Activated B cell treated with CpG ODN at 0.5 μM for 24 hours (primary cell): ENCODE results near the gene C11orf86. TPM values are rescaled to one million over a fixed set of nuclear protein-coding genes. Genes with fewer than 3 reads are reported as not detected.
A peak's percentile ranks its signal among the peaks of the same experiment; 100 is the strongest.

Experiments
- ATAC-seq: fragments of 200-7000 bp; cut with Tn5 transposase; one replicate; pipeline ENCODE4 v1.10.0; 2021; ENCODE audit warnings: low read depth, mild to moderate bottlenecking, moderate library complexity
- CTCF ChIA-PET: fragments of 350-600 bp; sonication (Branson Sonifier 250); formaldehyde crosslinking; loops from one replicate; lab custom pipeline; 2021; ENCODE audit warnings: antibody characterized with exemption; lab: Charles Lee
- POLR2A ChIA-PET: fragments of 350-600 bp; sonication (Branson Sonifier 250); formaldehyde crosslinking; loops from one replicate; lab custom pipeline; 2021; ENCODE audit warnings: antibody characterized with exemption; lab: Charles Lee
- DNase-seq: peaks from one replicate; pipeline ENCODE4 v3.0.0; 2022
- H3K27ac Mint-ChIP-seq: one replicate; pipeline ENCODE4 v1.8.0; 2020; ENCODE audit warnings: mixed read lengths
- H3K27me3 Mint-ChIP-seq: one replicate; pipeline ENCODE4 v1.8.0; 2021; ENCODE audit warnings: mixed read lengths
- H3K36me3 Mint-ChIP-seq: one replicate; pipeline ENCODE4 v1.8.0; 2021; ENCODE audit warnings: low read depth, mixed read lengths
- H3K4me1 Mint-ChIP-seq: one replicate; pipeline ENCODE4 v1.8.0; 2021; ENCODE audit warnings: mixed read lengths
- H3K4me3 Mint-ChIP-seq: one replicate; pipeline ENCODE4 v1.8.0; 2020; ENCODE audit warnings: mild to moderate bottlenecking, mixed read lengths
- H3K9me3 Mint-ChIP-seq: one replicate; pipeline ENCODE4 v1.8.0; 2020; ENCODE audit warnings: mixed read lengths
- intact Hi-C: fragments of 100-400 bp; cut with micrococcal nuclease; formaldehyde crosslinking; loops from one replicate; pipeline ENCODE4 v1.15.1; 2024
- total RNA-seq: library from RNA; stranded (reverse); gene quantifications from 2 replicates; pipeline ENCODE4 v1.2.3, GENCODE V29; 2022
- TF ChIP-seq, protein P1 (sequence below): fragments of 200-600 bp; IDR thresholded peaks from one replicate; pipeline ENCODE4 v1.8.0; 2022; ENCODE audit warnings: antibody characterized with exemption, mild to moderate bottlenecking

The C11orf86 gene
- total RNA-seq, 1 donor from 2014 or later = not detected

DNA sequence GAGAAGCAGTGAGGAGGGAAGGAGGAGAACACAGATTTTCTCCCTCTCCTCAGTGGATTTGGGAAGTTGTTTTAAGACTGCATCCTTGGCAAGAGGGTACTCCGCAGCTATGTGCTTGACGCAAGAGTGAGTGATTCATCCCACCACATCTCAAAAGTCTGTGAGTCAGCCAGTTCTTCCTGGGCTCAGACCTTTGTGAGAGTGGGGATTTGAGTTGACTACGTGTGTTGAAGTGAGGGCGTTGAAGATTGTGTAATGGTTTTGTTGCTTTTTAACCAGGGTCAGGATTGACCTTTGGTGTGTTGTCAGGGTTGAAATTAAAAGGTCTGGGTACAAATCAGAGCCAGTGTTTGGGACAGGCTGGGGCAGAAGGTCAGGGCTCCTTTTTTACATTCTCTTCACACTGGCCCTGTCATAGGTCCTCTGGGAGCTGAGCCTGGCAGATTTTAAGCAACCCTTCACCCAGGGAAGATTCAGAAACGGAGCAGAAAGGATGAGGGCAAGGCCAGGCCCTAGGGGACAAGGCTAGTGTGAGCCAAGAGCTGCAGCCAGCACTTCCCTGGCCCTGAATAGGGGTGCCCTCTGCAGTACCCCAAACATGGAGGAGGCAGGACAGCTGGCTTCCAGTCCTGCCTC, 4.2 kb upstream of the C11orf86 start:
- no peaks in the 10 kb centered on the region for H3K9me3 Mint-ChIP-seq
- H3K4me3 Mint-ChIP-seq = no peak overlapping the region
- no peak for ATAC-seq
- intact Hi-C loops = no loop called here
- H3K27ac Mint-ChIP-seq = no peak overlapping the region
- ChIA-PET CTCF (no interaction called here), POLR2A (no interaction called here)
- H3K4me1 Mint-ChIP-seq = no peaks in the 10 kb centered on the region
- H3K36me3 Mint-ChIP-seq = no peaks in the 10 kb centered on the region
- TF ChIP-seq, protein P1, sequence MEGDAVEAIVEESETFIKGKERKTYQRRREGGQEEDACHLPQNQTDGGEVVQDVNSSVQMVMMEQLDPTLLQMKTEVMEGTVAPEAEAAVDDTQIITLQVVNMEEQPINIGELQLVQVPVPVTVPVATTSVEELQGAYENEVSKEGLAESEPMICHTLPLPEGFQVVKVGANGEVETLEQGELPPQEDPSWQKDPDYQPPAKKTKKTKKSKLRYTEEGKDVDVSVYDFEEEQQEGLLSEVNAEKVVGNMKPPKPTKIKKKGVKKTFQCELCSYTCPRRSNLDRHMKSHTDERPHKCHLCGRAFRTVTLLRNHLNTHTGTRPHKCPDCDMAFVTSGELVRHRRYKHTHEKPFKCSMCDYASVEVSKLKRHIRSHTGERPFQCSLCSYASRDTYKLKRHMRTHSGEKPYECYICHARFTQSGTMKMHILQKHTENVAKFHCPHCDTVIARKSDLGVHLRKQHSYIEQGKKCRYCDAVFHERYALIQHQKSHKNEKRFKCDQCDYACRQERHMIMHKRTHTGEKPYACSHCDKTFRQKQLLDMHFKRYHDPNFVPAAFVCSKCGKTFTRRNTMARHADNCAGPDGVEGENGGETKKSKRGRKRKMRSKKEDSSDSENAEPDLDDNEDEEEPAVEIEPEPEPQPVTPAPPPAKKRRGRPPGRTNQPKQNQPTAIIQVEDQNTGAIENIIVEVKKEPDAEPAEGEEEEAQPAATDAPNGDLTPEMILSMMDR = no peak
- H3K27me3 Mint-ChIP-seq = peaks cover 12% of the 10 kb centered on the region
- DNase-seq = no peak

DNA sequence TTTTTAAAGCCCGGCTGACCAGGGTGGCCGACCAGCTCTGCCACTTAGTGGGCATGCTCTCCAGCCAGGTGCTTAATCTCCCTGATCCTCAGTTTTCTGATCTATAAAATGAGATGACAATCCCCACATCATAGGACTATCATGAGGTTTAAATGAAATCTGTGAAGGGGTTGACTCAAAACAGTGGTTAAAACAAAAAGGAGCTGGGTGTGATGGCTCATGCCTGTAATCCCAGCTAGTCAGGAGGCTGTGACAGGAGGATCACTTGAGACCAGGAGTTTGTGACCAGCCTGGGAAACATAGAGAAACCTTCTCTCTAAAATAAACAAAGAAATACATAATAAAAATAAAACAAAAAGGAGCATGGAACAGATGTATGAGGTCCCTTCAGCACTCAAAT, 3.6 kb upstream of the C11orf86 start:
- ChIA-PET POLR2A (no interaction called here), CTCF (no interaction called here)
- DNase-seq = no peak
- H3K27me3 Mint-ChIP-seq = peaks cover 9% of the 10 kb centered on the region
- H3K36me3 Mint-ChIP-seq = no peaks in the 10 kb centered on the region
- no peaks in the 10 kb centered on the region for H3K9me3 Mint-ChIP-seq
- no peak overlapping the region for H3K27ac Mint-ChIP-seq
- intact Hi-C loops = no loop called here
- TF ChIP-seq, protein P1 = no peak
- ATAC-seq = no peak
- H3K4me1 Mint-ChIP-seq = no peaks in the 10 kb centered on the region
- no peak overlapping the region for H3K4me3 Mint-ChIP-seq

DNA sequence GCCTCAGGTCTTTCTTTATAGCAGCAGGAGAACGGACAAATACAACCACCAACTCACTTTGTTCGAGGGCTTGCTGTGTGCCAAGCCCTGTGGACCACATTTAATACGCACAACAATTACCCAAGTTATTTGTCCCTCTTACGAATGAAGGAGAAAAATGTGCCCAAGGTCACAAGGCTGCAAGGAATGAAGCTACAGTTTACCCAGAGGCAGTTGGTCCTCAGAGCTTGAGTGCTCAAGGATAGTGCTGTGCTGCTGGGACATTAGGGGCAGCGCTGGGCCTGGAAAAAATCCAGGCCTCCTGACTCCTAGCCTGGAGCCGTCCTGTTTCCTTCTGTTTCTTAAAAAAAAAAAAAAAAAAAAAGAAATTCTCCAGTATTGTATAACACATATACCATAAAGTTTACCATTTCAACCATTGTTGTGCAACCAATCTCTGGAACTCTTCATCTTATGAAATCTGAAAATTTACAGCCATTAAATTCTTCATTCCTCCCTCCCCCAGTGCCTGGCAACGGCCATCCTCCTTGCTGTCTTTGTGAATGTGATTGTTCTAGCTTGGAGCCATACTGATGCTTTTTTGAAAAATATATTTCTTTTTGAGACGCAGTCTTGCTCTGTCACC, 1.0 kb upstream of the C11orf86 start:
- H3K4me3 Mint-ChIP-seq = no peak overlapping the region
- ChIA-PET CTCF (no interaction called here), POLR2A (no interaction called here)
- DNase-seq = no peak
- H3K27ac Mint-ChIP-seq = no peak overlapping the region
- H3K36me3 Mint-ChIP-seq = no peaks in the 10 kb centered on the region
- ATAC-seq = no peak
- intact Hi-C loops = no loop called here
- H3K9me3 Mint-ChIP-seq = peaks cover 3% of the 10 kb centered on the region
- TF ChIP-seq, protein P1 = no peak
- no peaks in the 10 kb centered on the region for H3K4me1 Mint-ChIP-seq
- peaks cover 9% of the 10 kb centered on the region for H3K27me3 Mint-ChIP-seq

DNA sequence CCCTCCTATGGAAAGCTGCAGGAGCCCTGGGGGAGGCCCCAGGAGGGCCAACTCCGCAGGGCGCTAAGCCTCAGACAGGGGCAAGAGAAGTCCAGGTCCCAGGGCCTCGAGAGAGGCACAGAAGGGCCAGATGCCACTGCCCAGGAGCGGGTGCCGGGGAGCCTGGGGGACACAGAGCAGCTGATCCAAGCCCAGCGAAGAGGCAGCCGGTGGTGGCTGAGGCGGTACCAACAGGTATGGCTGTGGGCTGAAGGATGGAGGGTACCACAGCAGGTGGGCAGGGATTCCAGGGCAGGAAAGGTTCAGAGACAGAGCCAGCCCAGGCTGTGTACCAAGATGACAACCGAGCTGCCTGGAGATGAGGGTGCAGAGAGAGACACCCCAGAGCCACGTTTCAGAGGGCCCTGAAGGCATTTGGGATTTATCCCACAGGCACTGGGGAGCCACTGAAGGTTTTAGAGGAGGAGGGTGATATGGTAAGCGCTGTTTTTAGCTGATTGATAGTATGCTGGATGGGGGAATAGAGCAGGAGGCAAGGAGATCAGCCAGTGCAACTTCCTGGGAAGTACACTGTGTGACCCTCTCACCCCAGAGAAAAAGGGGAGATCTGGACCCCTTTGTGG, 412 bp downstream of the C11orf86 start:
- no peak for ATAC-seq
- Mint-ChIP-seq H3K4me3 (no peak overlapping the region), H3K27ac (no peak overlapping the region), H3K9me3 (peaks cover 3% of the 10 kb centered on the region), H3K4me1 (no peaks in the 10 kb centered on the region), H3K36me3 (no peaks in the 10 kb centered on the region), H3K27me3 (peaks cover 13% of the 10 kb centered on the region)
- intact Hi-C loops = no loop called here
- ChIA-PET CTCF (no interaction called here), POLR2A (no interaction called here)
- TF ChIP-seq, protein P1 = no peak
- no peak for DNase-seq

DNA sequence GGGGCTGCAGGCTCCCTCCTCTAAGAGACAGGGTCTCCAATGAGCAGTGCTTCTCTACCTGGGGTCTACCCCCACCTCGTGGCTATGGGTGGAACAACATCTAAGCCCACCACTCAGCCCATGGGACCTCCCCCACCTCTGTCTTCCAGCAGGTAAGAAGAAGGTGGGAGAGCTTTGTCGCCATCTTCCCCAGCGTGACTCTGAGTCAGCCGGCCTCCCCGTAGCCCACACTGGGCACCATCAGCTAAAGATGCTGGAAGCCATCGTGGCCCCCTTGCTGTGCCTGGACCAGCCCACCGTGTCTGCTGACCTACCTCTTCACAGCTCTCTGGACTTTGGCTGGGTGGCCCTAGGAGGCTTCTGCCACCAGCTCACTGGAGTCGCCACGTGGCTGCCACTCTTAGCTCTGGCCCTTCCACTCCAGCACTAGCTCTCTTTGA, 944 bp downstream of the C11orf86 start:
- Mint-ChIP-seq H3K9me3 (peaks cover 3% of the 10 kb centered on the region), H3K36me3 (no peaks in the 10 kb centered on the region), H3K4me3 (no peak overlapping the region), H3K27me3 (peaks cover 13% of the 10 kb centered on the region), H3K4me1 (no peaks in the 10 kb centered on the region), H3K27ac (no peak overlapping the region)
- intact Hi-C loops = no loop called here
- CTCF ChIA-PET = no interaction called here
- ATAC-seq (peak; percentile 28), DNase-seq (no peak)
- TF ChIP-seq, protein P1 = no peak
- POLR2A ChIA-PET = no interaction called here
